ENCODE measurements around the gene MAP2K5. TPM values are rescaled to one million over a fixed set of nuclear protein-coding genes. Genes with fewer than 3 reads are reported as not detected.

MAP2K5 gene
- total RNA-seq, 1 donor from 2014 or later = 29.8 TPM

DNA sequence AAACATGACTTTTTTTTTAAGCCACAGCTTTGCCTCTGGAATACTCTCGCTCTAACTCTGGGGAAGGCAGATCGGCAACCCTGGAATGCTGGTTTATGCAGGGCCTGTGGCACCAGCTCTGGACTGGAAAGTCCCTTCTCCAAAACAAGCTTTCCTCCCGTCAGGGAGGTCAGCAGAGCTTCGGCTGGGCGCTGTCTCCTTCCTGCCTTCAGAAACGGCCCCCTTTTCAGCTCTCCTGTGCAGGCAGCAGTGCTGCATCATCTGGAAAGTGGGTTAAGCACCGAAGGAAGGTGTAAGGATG lies 240.1 kb downstream of the MAP2K5 start:
- TF ChIP-seq, protein P1, sequence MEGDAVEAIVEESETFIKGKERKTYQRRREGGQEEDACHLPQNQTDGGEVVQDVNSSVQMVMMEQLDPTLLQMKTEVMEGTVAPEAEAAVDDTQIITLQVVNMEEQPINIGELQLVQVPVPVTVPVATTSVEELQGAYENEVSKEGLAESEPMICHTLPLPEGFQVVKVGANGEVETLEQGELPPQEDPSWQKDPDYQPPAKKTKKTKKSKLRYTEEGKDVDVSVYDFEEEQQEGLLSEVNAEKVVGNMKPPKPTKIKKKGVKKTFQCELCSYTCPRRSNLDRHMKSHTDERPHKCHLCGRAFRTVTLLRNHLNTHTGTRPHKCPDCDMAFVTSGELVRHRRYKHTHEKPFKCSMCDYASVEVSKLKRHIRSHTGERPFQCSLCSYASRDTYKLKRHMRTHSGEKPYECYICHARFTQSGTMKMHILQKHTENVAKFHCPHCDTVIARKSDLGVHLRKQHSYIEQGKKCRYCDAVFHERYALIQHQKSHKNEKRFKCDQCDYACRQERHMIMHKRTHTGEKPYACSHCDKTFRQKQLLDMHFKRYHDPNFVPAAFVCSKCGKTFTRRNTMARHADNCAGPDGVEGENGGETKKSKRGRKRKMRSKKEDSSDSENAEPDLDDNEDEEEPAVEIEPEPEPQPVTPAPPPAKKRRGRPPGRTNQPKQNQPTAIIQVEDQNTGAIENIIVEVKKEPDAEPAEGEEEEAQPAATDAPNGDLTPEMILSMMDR (IDR thresholded peaks at IDR 0.05; ENCODE audit: unreplicated experiment) = no peak
- Mint-ChIP-seq H3K36me3 (peaks cover 4% of the 10 kb centered on the region), H3K9me3 (no peaks in the 10 kb centered on the region), H3K4me3 (no peak overlapping the region), H3K4me1 (peaks cover 2% of the 10 kb centered on the region), H3K27me3 (ENCODE audit: low read depth) (peaks cover 8% of the 10 kb centered on the region), H3K27ac (no peak overlapping the region)
- DNase-seq (ENCODE audit: low spot score in 2 of 2, unreplicated experiment in 2 of 2) = no peak

DNA sequence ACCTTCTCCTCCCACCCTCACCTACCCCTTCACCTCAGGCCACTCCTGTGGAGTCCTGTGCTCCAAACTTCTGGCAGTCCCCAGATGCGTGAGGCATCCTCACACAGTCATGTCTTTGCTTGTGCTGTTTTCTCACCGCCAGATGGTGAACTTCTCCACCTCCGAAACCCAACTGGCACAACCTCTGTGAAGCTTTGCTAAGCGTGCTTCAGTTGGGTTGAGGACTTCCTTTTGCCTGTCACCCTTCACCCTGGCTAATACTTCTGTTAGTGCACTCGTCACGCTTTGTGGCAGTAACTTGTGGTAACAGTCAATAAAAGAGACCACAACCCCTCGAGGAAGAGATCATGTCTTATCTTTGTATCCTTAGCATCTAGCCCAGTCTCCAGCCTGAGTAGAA lies 240.8 kb downstream of the MAP2K5 start:
- H3K4me1 Mint-ChIP-seq = peaks cover 2% of the 10 kb centered on the region
- DNase-seq (ENCODE audit: low spot score in 2 of 2, unreplicated experiment in 2 of 2) = no peak
- no peak overlapping the region for H3K4me3 Mint-ChIP-seq

DNA sequence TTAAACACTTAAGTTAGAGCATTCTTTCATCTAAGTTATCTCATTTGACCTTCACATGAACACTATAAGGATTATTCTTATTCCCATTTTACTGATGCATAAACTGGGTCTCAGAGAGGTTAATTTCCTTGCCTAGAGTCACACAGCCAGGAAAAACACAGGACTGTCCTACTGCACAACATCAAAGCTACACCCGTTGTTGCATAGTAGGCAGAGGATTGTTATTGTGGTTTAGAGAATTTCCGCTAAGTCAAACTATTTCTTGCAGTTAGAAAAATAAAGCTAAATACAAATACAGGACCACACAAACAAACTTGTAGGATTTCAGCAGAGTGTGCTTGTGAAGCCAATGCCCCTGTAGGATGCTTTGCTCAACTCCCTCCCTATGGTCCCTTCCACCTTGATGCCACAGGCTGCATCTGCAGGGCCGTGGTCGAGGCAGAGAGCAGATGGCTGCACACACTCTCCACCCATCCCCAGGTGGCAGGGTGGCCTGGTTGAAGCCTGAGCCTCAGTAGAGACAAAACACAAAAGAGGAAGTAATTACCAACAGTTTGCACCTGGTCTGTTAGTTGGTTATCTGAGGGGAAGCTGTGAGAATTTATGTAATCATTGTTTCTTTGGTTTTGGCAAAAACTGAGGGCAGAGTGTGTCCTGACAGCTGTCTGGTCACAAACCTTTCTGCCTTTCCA lies 241.7 kb downstream of the MAP2K5 start:
- H3K4me1 Mint-ChIP-seq = peaks cover 2% of the 10 kb centered on the region
- H3K36me3 Mint-ChIP-seq = peaks cover 4% of the 10 kb centered on the region
- no peak overlapping the region for H3K27ac Mint-ChIP-seq
- TF ChIP-seq, protein P1 (IDR thresholded peaks at IDR 0.05; ENCODE audit: unreplicated experiment) = no peak
- peaks cover 3% of the 10 kb centered on the region for H3K27me3 Mint-ChIP-seq (ENCODE audit: low read depth)
- DNase-seq (ENCODE audit: low spot score in 2 of 2, unreplicated experiment in 2 of 2) = no peak
- no peak overlapping the region for H3K4me3 Mint-ChIP-seq
- no peaks in the 10 kb centered on the region for H3K9me3 Mint-ChIP-seq

More for the DNA sequence above, 240.8 kb downstream of the MAP2K5 start:
- Mint-ChIP-seq H3K27me3 (ENCODE audit: low read depth) (peaks cover 5% of the 10 kb centered on the region), H3K36me3 (peaks cover 4% of the 10 kb centered on the region), H3K9me3 (no peaks in the 10 kb centered on the region), H3K27ac (no peak overlapping the region)
- TF ChIP-seq, protein P1 (IDR thresholded peaks at IDR 0.05; ENCODE audit: unreplicated experiment) = no peak

DNA sequence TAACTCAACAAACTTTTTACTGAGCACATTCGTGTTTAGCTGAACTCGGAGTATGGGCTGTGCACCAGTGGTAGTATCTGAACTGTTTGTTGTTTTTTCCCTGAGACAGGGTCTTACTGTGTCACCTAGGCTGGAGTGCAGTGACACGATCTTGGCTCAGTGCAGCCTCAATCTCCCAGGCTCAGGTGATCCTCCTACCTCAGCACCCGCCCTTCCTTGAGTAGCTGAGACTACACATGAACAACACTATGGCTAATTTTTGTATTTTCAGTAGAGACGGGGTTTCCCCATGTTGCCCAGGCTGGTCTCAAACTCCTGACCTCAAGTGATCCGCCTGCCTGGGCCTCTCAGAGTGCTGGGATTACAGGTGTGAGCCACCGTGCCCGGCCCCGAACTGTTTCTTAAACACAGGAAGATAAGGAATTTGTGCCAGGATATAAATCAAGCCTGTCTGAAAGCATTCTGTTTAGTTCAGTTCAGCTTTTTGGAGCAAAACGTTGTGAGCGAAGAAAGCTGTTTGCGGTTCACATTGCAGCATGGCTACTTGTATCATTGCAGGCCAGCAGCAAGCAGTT lies 242.4 kb downstream of the MAP2K5 start:
- H3K4me3 Mint-ChIP-seq = no peak overlapping the region
- no peak for DNase-seq (ENCODE audit: low spot score in 2 of 2, unreplicated experiment in 2 of 2)
- TF ChIP-seq, protein P1 (IDR thresholded peaks at IDR 0.05; ENCODE audit: unreplicated experiment) = no peak
- H3K9me3 Mint-ChIP-seq = no peaks in the 10 kb centered on the region
- no peak overlapping the region for H3K27ac Mint-ChIP-seq
- H3K4me1 Mint-ChIP-seq = no peaks in the 10 kb centered on the region
- peaks cover 5% of the 10 kb centered on the region for H3K36me3 Mint-ChIP-seq
- peaks cover 3% of the 10 kb centered on the region for H3K27me3 Mint-ChIP-seq (ENCODE audit: low read depth)

DNA sequence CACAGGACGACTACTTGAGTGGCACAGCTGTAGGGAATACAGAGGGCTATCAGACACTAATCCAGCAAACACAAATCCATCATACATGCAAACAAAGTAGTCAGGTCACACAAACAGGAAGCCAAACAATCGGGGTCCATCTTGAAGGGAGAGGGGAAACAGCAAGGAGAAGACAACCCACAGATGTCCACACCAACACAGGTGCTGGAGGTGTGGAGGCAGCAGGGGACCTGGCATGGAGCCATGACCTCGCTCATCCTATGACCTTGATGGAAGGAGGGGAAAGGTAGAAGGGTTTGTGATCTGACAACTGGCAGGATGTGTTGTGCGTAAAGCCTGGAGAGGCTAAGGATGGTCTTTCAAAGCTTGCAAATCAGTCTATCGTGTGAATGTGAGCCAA lies 242.9 kb downstream of the MAP2K5 start:
- TF ChIP-seq, protein P1 (IDR thresholded peaks at IDR 0.05; ENCODE audit: unreplicated experiment) = no peak
- no peak for DNase-seq (ENCODE audit: low spot score in 2 of 2, unreplicated experiment in 2 of 2)
- H3K27ac Mint-ChIP-seq = no peak overlapping the region
- no peaks in the 10 kb centered on the region for H3K9me3 Mint-ChIP-seq
- H3K4me3 Mint-ChIP-seq = no peak overlapping the region
- H3K4me1 Mint-ChIP-seq = no peaks in the 10 kb centered on the region
- H3K27me3 Mint-ChIP-seq (ENCODE audit: low read depth) = peaks cover 3% of the 10 kb centered on the region
- H3K36me3 Mint-ChIP-seq = peaks cover 5% of the 10 kb centered on the region
